ENCODE measurements around the gene REXO5.

The REXO5 gene

DNA sequence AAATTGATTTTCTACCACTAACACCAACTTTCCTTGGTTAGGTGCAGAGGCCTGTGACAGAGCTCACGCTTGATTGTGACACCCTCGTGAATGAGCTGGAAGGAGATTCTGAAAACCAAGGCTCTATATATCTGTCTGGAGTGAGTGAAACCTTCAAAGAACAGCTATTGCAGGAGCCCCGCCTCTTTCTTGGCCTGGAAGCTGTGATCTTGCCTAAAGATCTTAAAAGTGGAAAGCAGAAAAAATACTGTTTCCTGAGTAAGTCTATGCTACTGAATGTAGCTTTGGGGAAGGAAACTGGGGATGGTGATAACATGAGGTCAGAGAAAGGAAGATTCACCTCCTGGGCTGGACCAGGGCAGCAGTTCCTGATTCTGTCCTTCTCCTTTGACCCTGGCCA is 38.3 kb downstream of the REXO5 start:
- no peaks in the 10 kb centered on the region for H3K27me3 ChIP-seq (replicated peaks; ENCODE audit: insufficient read depth, low read length)
- TF ChIP-seq, protein P1, sequence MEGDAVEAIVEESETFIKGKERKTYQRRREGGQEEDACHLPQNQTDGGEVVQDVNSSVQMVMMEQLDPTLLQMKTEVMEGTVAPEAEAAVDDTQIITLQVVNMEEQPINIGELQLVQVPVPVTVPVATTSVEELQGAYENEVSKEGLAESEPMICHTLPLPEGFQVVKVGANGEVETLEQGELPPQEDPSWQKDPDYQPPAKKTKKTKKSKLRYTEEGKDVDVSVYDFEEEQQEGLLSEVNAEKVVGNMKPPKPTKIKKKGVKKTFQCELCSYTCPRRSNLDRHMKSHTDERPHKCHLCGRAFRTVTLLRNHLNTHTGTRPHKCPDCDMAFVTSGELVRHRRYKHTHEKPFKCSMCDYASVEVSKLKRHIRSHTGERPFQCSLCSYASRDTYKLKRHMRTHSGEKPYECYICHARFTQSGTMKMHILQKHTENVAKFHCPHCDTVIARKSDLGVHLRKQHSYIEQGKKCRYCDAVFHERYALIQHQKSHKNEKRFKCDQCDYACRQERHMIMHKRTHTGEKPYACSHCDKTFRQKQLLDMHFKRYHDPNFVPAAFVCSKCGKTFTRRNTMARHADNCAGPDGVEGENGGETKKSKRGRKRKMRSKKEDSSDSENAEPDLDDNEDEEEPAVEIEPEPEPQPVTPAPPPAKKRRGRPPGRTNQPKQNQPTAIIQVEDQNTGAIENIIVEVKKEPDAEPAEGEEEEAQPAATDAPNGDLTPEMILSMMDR (IDR thresholded peaks at IDR 0.05; ENCODE audit: low read length) = no peak
- TF ChIP-seq EZH2phosphoT487 (IDR thresholded peaks at IDR 0.05; ENCODE audit: low read length) = no peak
- no peak for TF ChIP-seq EZH2 (optimal IDR thresholded peaks at IDR 0.05; ENCODE audit: low read depth, low read length)
- no peaks in the 10 kb centered on the region for H3K9me2 ChIP-seq (replicated peaks; ENCODE audit: insufficient read depth, low read length)
- H2AFZ ChIP-seq (ENCODE audit: low read length) = no peak overlapping the region
- H3K4me1 ChIP-seq (ENCODE audit: low read length) = no peaks in the 10 kb centered on the region
- H4K20me1 ChIP-seq (ENCODE audit: insufficient read depth, low read length) = no peaks in the 10 kb centered on the region
- no peak overlapping the region for H3K9ac ChIP-seq (ENCODE audit: low read length)
- no peaks in the 10 kb centered on the region for H3F3A ChIP-seq (ENCODE audit: insufficient read depth, low read length)
- H3K4me3 ChIP-seq (ENCODE audit: low read length) = no peak overlapping the region
- no peaks in the 10 kb centered on the region for H3K9me3 ChIP-seq (replicated peaks; ENCODE audit: insufficient read depth, low read length)
- no peaks in the 10 kb centered on the region for H3K36me3 ChIP-seq (replicated peaks; ENCODE audit: insufficient read depth, low read length)
- no peak overlapping the region for H3K27ac ChIP-seq (ENCODE audit: low read length)
- H3K4me2 ChIP-seq (ENCODE audit: low read depth, low read length) = no peak overlapping the region
- DNase-seq = no peak
- H3K79me2 ChIP-seq (ENCODE audit: low read length) = no peaks in the 10 kb centered on the region

- H4K20me1 ChIP-seq (ENCODE audit: insufficient read depth, low read length) = no peaks in the 10 kb centered on the region
- H3K9me2 ChIP-seq (replicated peaks; ENCODE audit: insufficient read depth, low read length) = no peaks in the 10 kb centered on the region
- TF ChIP-seq, protein P1 (IDR thresholded peaks at IDR 0.05; ENCODE audit: low read length) = no peak
- TF ChIP-seq EZH2 (optimal IDR thresholded peaks at IDR 0.05; ENCODE audit: low read depth, low read length) (no peak), EZH2phosphoT487 (IDR thresholded peaks at IDR 0.05; ENCODE audit: low read length) (no peak)
- no peak overlapping the region for H3K9ac ChIP-seq (ENCODE audit: low read length)
- no peaks in the 10 kb centered on the region for H3F3A ChIP-seq (ENCODE audit: insufficient read depth, low read length)
- no peaks in the 10 kb centered on the region for H3K36me3 ChIP-seq (replicated peaks; ENCODE audit: insufficient read depth, low read length)
- no peaks in the 10 kb centered on the region for H3K9me3 ChIP-seq (replicated peaks; ENCODE audit: insufficient read depth, low read length)
- no peak for DNase-seq
- H2AFZ ChIP-seq (ENCODE audit: low read length) = no peak overlapping the region
- H3K27ac ChIP-seq (ENCODE audit: low read length) = no peak overlapping the region
- H3K27me3 ChIP-seq (replicated peaks; ENCODE audit: insufficient read depth, low read length) = no peaks in the 10 kb centered on the region
- H3K4me2 ChIP-seq (ENCODE audit: low read depth, low read length) = no peak overlapping the region
- H3K4me1 ChIP-seq (ENCODE audit: low read length) = no peaks in the 10 kb centered on the region
- H3K79me2 ChIP-seq (ENCODE audit: low read length) = no peaks in the 10 kb centered on the region
- no peak overlapping the region for H3K4me3 ChIP-seq (ENCODE audit: low read length)
Measured at GRCh38 chr16:20846030-20846429, 39.7 kb downstream of the REXO5 start.

- no peaks in the 10 kb centered on the region for H3K9me3 ChIP-seq (replicated peaks; ENCODE audit: insufficient read depth, low read length)
- no peaks in the 10 kb centered on the region for H3K79me2 ChIP-seq (ENCODE audit: low read length)
- H3K4me2 ChIP-seq (ENCODE audit: low read depth, low read length) = no peak overlapping the region
- no peak overlapping the region for H2AFZ ChIP-seq (ENCODE audit: low read length)
- no peak overlapping the region for H3K9ac ChIP-seq (ENCODE audit: low read length)
- no peak for DNase-seq
- H4K20me1 ChIP-seq (ENCODE audit: insufficient read depth, low read length) = no peaks in the 10 kb centered on the region
- TF ChIP-seq EZH2phosphoT487 (IDR thresholded peaks at IDR 0.05; ENCODE audit: low read length) (no peak), EZH2 (optimal IDR thresholded peaks at IDR 0.05; ENCODE audit: low read depth, low read length) (no peak)
- TF ChIP-seq, protein P1 (IDR thresholded peaks at IDR 0.05; ENCODE audit: low read length) = no peak
- no peaks in the 10 kb centered on the region for H3K9me2 ChIP-seq (replicated peaks; ENCODE audit: insufficient read depth, low read length)
- H3K36me3 ChIP-seq (replicated peaks; ENCODE audit: insufficient read depth, low read length) = no peaks in the 10 kb centered on the region
- no peak overlapping the region for H3K27ac ChIP-seq (ENCODE audit: low read length)
- H3K27me3 ChIP-seq (replicated peaks; ENCODE audit: insufficient read depth, low read length) = no peaks in the 10 kb centered on the region
- H3K4me1 ChIP-seq (ENCODE audit: low read length) = no peaks in the 10 kb centered on the region
- no peaks in the 10 kb centered on the region for H3F3A ChIP-seq (ENCODE audit: insufficient read depth, low read length)
- H3K4me3 ChIP-seq (ENCODE audit: low read length) = no peak overlapping the region
Measured at GRCh38 chr16:20846551-20846950, 40.2 kb downstream of the REXO5 start.

All from MM.1S (cell line).